Stromal cell of bone marrow (primary cell): ENCODE results near the gene PRSS21.

Experiments
- DNase-seq: peaks from one replicate; pipeline ENCODE4 v3.0.0-alpha.2; 2012; ENCODE audit warnings: low read depth

Gene PRSS21

DNA sequence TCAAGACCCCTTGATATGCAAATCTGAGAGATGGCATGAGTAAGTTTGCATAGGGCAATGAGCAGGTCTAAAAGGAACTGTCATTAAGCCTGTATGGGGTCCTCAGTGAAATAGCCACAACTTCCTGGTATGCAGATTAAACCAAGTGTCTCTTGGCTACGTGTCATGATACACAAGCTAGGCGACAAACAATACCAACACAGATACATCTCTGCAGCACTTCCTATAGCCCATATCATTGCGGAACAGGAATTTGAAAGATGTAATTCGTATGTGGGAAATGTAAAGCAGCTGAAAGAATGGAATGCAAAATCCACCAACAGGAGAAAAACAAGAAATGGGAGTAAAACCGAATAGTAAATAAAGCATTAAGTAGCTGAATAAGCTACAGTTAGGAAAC lies 28.1 kb downstream of the PRSS21 start:
- no peak for DNase-seq

DNA sequence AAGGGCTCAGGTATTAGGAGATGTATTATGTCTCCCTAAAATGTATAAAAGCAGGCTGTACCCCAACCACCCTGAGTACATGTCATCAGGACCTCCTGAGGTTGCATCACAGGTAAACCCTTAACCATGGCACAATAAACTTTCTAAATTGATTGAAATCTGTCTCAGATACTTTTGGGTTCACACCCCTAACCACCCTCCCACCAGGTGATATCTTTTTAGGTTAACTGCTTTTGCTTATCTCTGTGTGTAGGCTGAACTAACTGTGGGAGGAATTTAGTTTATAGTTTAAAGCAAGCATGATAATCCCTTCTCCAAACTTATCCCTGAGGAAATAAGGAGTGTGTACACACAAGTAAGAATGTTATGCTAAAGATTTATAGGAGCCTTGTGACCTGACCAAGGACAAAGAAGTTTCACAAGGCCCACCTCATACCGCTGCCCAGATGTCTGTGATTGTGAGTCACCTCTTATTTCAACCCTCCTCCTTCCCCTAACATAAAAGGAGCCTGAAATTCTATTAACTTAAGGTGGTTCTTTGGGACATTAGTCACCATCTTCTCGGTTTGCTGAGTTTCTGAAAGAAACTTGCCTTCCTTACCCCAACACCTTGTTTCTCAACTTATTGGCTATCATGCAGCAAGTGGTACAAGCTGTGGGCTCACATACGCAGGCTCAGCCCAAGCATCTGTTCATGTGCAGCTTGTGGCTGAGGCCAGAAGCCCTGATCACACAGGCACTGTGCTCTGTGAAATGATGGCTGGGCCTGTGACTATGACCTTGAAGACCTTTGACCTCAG lies 29.7 kb downstream of the PRSS21 start:
- DNase-seq = no peak

DNA sequence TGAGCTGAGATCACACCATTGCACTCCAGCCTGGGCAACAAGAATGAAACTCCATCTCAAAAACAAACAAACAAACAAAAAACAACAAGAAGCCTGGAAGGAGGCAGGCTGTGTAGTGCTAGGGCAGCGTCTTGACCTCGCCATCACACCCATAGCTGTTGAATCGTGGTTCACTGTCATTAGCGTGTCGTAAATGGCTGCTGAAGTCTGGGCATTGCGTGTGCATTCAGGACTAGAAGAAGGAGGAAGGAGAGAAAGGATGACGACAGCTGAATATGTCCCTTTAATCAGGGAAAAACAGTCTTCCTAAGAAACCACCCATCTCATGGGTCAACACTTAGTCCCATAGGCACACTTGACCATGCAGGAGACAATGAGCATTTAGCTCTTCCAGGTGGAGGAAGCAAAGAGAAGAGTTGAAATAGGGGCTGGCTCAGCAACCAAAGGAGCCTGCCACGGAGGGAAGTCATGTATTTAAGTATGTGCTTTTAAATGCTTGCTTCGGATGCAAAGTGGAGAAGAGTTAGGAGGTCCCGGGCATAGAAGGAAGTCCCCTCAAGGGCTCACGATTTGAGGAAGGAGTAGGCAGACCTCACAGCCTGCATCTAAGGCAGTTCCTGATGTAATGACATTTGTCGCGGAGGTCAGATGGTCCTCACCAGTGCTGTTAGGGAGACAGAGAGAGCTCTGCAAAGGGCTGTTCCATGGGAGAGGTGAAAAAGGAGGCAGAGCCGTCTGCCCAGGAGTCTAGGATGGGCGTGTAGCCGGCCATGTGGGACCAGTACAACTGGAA lies 32.1 kb downstream of the PRSS21 start:
- no peak for DNase-seq

DNA sequence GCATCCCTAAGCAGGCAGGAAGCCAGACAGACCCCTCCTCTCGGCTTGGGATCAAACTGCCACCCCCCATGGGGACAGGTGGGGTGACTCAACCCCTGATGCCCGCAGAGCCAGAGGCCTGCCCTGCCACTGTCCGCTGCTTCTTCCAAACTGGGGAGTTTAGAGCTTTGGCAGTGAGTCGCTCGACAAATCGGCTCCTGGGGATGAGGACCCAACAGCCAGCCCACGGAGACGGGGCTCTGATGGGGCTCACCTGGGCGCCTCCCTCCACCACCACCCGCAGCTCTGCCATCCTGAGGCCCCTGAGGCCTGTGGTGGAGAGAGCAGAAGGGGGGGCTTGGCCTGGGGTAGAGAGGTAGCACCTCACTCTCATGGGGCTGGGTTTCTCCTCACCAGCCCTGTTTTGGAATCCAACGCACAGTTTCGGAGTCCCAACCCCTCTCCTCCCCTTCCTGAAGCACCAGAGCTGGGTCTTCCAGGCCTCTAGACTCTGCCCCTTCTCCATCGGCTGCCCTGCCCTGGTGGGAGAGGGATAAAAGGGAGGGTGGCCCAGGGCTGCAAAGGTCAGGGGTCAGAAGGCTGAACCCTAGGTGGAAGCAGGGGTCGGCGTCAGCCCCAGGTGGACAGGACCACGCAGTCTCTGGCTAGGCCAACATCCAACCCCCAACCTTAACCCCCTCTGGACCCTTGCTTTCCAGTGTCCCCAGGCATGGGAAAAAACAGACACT lies 35.1 kb downstream of the PRSS21 start:
- DNase-seq = no peak

DNA sequence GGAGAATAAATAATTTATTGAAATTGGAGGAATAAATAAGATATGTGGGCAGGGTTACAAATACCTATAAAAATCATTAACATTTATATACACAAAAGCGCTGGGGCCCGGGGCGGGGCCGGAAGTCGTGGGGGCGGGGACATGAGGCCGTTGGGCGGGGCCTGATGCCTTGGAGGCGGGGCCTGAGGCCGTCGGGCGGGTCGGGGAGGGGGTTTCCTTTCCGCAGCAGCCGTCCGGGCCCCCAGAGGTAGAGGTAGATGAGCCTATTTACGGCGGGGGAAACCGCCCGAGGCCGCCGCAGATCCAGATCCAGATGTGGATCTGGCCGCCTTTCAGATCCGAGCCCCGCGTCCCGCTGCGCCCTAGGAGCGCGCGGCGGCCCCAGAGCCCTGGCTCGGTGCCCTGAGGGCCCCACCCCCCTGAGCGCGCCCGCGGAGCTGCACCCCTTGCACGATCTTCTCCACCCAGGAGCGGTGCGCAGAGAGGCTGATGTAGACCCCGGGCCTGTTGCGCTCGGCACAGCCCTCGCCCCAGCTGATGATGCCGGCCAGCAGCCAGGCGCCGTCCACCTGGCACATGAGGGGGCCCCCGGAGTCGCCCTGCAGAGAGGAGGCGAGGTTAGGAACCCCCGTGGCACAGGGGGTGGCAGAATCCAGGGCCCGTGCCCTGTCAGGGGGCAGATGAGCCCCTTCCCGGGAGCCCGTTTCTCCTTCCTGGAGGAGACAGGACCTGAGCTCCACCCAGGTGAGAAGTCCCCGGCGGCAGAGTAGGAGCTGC lies 35.9 kb downstream of the PRSS21 start:
- no peak for DNase-seq

DNA sequence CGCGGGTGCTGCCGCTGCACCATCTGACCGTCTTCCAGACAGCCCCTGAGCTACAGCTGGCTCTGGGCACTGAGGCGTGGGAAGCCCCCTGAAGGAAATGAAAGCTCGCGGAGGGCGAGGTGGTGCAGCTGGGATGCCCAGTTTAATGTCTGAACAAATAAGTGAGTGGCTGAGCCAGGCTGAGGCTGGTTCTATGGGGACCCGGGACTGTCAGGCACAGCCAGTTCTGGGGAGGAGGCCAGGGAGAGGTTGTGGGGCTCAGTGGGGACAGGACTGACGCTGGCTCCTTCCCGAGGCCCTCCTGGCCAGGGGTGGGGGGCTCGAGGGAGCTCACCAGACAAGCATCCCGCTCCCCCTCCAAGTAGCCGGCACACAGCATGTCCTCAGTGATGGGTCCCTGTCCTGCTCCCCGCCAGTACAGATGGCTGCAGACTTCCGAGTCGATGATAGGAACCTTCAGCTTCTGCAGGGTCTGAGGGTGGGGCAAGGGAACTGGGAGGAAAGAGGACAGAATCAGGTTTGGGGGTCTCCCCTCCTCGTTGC lies 36.6 kb downstream of the PRSS21 start:
- no peak for DNase-seq

DNA sequence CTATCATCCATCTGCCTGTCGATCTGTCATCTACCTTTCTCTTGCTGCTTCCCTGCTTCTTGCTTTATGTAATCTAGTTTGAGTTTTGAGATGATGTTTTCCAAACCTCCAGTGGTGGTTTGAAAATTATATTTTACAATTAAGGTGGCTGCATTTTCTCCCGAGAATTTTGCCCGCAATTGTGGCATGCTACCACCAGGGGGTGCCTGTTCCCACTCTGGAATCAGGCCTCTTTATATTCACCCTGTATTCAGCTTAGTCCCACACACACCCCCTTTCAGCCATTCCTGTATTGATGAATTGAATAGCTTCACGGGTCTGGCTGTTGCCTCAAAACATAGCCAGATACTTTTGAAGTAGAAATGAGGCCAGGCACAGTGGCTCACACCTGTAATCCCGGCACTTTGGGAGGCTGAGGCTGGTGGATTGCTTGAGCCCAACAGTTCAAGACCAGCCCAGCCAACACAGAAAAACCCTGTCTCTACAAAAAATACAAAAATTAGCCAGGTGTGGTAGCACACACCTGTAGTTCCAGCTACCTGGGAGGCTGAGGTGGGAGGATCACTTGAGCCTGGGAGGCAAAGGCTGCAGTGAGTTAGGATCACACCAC lies 37.8 kb downstream of the PRSS21 start:
- no peak for DNase-seq

DNA sequence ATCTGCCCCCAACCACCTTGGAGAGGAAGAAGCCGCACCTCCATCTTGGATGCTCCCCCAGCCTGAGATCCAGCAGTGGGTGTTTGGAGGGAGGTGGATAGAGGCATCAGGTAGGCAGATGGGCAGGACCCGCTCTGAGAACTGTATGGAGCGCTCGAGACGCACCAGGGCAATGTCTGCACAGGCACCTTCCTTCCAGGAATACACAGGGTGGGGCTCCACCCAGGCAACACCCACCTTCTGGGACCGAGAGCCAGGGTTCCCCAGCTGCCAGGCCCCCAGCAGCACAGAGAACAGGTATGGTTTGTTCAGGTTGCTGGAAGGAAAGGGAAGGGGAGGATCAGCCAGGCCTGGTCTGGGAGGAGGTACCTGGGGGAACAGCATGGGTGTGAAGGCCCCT lies 38.5 kb downstream of the PRSS21 start:
- no peak for DNase-seq

DNA sequence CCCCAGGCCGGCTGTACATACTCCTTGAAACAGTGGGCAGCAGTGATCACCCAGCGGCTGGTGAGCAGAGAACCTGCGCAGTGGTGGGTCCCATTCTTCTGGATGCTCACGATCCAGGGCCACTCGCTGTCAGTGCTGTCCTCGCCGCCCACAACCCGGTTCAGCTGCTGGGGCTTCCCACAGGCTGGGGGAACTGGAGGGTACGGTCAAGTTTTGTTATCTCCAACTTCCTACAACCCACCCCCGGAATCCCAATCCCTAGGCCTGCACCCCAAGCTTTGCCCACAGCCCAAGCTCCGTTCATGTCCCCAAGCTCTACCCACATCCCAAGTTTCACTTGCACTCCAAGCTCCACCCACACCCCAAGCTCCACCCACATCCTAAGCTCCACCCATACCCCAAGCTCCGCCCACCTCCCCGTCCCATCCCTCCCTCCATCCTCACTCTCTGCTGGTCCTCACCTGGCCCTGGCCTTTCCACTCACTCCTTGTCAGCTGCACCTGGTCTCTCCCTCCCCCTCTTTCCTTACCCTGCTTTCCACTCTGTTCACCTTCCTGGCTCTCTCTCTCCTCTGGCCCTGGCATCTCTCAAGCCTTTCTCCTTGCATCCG lies 39.1 kb downstream of the PRSS21 start:
- no peak for DNase-seq

DNA sequence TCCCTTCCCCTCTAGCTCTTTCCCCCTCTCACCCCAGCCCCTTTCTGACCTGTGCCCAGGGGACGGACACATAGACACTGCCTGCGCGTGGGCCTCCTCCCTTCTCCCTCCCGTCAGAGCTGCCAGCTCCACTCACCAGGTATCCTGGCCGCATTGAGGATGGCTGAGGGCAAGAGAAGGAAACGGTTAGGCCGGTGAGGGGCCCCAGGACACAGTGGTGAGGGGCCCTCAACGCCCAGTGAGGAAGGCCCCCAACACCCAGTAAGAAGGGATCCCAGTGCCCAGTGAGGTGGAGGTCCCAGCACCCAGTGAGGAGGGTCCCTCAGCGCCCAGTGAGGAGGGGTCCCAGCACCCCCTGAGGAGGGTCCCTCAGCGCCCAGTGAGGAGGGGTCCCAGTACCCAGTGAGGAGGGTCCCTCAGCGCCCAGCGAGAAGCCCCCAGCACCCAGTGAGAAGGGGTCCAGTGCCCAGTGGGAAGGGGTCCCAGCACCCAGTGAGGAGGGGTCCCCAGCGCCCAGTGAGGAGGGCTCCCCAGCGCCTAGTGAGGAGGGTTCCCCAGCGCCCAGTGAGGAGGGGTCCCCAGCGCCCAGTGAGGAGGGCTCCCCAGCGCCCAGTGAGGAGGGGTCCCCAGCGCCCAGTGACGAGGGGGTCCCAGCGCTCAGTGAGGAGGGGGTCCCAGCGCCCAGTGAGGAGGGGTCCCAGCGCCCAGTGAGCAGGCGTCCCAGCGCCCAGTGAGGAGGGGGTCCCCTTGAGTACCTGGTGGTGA lies 39.8 kb downstream of the PRSS21 start:
- no peak for DNase-seq

DNA sequence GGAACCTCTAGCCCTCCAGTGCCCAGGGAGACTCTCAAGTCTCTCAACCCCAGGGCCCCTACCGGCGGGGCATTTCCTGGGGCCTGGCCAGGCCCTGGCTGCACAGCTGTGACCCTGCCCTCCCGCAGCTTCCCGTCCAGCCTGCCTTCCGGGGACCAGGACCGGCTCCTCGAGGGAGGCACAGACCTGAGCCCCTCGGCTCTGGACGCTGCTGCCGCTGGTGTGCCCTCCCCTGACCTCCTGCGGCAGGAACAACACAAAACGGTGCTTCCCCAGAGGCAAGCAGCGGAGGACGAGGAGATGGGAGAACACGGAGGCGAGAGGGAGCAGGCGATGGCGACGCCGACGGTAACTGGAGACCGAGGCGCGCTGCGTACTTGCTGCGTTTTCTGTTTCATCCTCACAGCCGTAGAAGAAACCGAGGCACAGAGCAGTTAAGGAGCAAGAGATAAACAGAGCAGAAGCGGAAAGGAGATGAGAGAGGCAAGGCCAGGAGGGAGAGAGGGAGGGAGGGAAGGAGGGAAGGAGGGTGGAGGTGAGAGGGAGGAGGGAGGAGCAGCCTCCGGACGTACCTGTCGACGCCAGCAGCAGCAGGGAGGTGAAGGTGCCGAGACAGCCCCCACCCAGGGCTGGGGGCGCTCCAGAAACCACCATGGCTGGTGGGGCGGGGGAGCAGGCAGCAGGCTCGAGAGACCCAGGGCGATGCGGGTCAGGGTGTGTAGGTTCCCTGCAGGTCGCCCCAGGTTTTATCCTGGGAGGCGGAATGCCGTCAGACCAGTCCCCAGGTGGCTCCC lies 40.6 kb downstream of the PRSS21 start, which contains the start of gene PRSS22:
Gene PRSS22, minus strand, starts transcription at position 720 of the 794 bp plus-strand sequence. Its CDS starts 66 bp downstream, at position 654.
- DNase-seq = no peak

DNA sequence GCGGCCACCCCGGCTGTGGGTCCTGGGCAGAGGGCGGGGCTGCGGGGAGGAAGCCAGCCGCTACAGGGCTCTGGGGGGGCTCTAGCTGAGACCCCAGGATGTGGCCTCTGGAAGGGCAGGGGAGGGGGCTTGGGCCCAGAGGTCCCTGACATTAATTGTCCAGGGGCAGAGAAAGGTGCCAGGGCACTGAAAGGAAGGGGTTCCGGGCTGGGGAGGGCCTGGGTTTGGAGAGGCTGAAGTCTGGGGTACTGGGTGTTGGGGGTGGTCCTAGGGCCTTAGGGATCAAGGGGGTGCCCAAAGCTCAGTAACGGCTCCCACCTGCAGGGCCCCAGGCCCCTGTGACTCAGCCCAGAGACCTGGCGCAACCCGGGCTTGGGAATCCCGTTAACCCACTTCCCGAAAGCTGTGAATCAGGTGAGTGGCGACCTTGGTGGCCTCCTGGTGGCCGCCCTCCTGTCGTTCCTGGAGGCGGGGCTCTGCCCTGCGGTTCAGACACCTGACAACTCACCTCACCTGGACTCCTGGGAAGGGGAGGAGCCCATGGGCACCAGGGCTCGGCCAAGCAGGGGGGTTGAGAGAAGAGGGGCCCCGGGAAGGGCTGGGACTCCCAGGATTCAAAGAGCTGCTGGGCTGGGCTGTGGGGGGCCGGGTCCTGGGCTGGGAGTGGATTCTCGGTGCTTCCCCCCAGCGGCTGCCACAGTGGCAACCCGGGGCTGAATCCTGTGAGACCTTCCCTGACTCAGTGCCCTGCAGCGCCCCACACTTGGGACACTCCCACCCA lies 41.4 kb downstream of the PRSS21 start:
- DNase-seq = no peak

DNA sequence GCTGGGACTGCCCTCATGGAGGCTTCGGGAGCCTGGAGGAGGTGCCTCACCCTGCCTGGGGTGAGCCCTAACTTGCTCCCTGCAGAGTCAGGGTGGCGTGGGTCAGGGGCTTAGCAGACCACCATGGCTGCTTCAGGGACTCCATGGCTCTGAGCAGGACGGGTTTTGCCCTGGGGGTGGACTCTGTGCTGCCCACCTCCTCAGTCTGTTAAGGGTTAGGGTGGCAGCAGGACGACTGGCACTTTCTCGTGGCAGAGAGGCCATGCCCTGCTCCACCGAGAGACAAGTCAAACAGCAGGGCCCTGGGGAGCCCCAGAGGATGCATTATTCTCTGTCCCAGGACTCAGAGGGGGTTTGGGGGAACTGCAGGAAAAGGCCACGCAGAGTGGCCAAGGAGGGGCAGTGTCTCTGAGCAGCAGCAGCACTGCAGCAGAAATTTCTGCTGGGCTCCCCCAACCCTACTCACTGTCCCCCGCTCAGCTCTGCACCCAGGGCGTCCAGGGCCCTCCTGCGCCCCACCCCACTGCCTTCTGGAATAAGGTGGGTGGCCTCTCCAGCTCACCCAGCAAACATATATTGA lies 42.7 kb downstream of the PRSS21 start:
- DNase-seq = no peak

DNA sequence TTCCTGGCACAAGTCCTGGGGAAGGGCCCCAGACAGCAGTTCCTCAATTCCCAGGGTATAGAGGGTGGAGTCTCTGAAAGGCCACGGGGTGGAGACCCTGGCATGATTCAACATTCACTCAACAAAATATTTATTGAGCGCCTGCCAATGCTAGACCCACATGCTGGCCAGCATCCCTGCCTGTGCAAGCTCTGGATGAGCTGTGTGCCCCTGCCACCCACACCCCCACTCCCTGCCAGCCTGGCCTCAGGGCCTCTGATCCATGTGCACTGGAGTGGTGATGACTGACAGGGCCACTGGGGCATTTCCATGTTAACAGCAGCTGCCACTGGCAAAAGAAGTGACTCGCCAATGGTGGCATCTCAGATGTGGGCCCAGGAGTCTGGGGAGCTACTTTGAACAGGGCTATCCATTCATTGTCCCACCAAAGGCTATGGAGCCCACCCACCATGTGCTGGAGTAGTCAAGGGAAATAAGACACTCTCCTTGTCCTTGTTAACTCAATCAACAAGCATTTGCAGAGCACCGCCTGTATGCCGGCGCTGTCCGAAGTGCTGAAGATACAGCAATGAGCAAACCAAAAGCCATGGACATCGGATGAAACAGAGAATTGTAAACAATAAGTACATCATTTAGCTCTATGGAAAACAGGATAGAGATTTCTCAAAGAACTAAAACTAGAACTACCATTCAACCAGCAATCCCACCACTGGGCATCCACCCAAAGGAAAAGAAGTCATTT lies 44.0 kb downstream of the PRSS21 start:
- DNase-seq = no peak

DNA sequence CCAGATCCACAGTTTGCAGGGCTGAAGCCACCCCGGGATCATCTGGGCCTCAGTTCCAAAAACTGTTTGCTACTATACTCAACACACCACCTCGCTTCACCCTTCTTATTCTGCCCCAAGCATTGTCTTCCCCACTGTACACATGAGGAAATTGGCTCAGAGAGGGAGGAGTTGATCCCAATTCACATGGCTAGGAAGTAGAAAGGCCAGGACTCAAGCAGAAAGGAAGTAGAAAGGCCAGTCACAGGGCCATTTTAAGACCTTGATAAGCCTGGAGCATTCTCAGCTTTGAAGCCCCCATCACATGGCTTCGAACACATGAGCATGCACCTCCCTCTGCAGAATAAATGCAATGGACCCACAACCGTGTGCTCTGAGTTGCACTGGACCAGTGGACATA lies 48.6 kb downstream of the PRSS21 start:
- DNase-seq = no peak

DNA sequence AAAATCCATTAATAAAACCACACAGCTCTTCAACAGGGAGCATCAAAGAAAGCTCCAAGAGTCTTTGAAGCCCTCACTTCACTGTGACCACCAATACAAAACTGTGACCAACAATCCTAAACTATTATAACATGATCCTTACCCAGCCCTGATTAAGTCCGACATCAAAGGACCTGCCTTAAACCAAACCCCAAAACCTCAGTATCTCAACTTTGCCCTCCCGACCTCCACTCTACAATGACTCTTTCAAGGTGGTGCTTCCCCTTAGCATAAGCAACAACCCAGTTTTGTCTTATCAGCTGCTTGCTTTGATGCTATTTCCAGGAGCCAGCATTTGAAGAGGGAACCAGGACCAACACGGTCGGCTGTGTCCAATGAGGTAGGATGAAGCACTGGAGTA lies 49.4 kb downstream of the PRSS21 start:
- no peak for DNase-seq

DNA sequence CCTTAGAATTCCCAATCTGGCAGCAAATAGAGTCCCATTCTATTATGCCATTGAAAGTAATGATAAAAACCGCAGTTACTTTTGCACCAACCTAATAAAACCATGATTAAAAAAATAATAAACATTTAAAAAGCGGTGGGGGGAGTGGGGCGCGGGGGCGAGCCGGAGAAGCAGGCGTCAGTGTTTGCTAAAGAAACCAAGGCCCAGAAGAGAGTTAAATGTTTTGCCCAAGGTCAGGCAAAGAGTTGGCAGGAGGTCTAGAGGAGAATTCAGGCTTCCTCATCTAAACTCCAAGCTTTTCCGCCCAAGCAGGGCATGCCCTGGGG lies 50.6 kb downstream of the PRSS21 start:
- no peak for DNase-seq
